ENCODE data around the gene NWD2.

NWD2 gene

DNA sequence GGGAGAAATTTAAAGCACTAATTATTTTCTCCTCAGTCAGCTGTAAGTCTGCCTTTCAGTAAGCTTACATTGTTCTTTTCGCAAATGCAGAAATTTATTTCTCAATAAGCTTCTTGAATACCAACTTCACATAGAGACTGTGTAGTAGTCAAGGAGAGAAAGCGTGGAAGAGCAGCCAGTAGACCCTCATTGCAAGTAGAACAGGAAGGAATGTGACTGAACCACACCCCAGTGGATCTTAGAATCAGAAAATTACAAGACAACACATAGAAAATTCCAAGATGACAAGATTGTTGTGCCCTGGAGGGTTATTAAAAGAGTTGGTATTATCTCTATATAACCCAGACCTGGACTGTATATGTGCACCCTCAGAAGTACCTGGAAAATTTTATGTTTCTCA lies 224.7 kb downstream of the NWD2 start:
- H3K9me3 ChIP-seq (ENCODE audit: insufficient read depth, low read length), result no peaks in the 10 kb centered on the region
- no peak overlapping the region for H3K27ac ChIP-seq (ENCODE audit: low read depth, low read length)

GRCh38 chr4:37470245-37470644 lies 225.7 kb downstream of the NWD2 start:
- H3K9ac ChIP-seq (ENCODE audit: low read length), result no peak overlapping the region
- H3K9me3 ChIP-seq (ENCODE audit: insufficient read depth, low read length), result no peaks in the 10 kb centered on the region
- H3K9me2 ChIP-seq (replicated peaks; ENCODE audit: insufficient read depth, low read length), result no peaks in the 10 kb centered on the region
- no peaks in the 10 kb centered on the region for H4K20me1 ChIP-seq (ENCODE audit: low read depth, low read length)
- no peaks in the 10 kb centered on the region for H3K79me2 ChIP-seq (ENCODE audit: insufficient read depth, low read length)
- no peak overlapping the region for H3K4me2 ChIP-seq (ENCODE audit: low read depth, low read length, poor library complexity, severe bottlenecking)
- TF ChIP-seq, protein P1, sequence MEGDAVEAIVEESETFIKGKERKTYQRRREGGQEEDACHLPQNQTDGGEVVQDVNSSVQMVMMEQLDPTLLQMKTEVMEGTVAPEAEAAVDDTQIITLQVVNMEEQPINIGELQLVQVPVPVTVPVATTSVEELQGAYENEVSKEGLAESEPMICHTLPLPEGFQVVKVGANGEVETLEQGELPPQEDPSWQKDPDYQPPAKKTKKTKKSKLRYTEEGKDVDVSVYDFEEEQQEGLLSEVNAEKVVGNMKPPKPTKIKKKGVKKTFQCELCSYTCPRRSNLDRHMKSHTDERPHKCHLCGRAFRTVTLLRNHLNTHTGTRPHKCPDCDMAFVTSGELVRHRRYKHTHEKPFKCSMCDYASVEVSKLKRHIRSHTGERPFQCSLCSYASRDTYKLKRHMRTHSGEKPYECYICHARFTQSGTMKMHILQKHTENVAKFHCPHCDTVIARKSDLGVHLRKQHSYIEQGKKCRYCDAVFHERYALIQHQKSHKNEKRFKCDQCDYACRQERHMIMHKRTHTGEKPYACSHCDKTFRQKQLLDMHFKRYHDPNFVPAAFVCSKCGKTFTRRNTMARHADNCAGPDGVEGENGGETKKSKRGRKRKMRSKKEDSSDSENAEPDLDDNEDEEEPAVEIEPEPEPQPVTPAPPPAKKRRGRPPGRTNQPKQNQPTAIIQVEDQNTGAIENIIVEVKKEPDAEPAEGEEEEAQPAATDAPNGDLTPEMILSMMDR (IDR thresholded peaks at IDR 0.05; ENCODE audit: insufficient read depth, low read length, poor library complexity, severe bottlenecking), result no peak
- TF ChIP-seq EZH2phosphoT487 (conservative IDR thresholded peaks at IDR 0.05; ENCODE audit: low read length), result no peak
- no peak overlapping the region for H3K27ac ChIP-seq (ENCODE audit: low read depth, low read length)
- no peak overlapping the region for H3K4me3 ChIP-seq (ENCODE audit: insufficient read depth, low read length, poor library complexity, severe bottlenecking)
- no peaks in the 10 kb centered on the region for H3K36me3 ChIP-seq (ENCODE audit: low read length)
- no peak overlapping the region for H2AFZ ChIP-seq (ENCODE audit: low read depth, low read length, severe bottlenecking)
- no peaks in the 10 kb centered on the region for H3K27me3 ChIP-seq (ENCODE audit: low read length)
- no peaks in the 10 kb centered on the region for H3F3A ChIP-seq (ENCODE audit: insufficient read depth)

More for the DNA sequence above, 224.7 kb downstream of the NWD2 start:
- Histone ChIP-seq H3K4me2 (ENCODE audit: low read depth, low read length, poor library complexity, severe bottlenecking) (no peak overlapping the region), H4K20me1 (ENCODE audit: low read depth, low read length) (no peaks in the 10 kb centered on the region), H3F3A (ENCODE audit: insufficient read depth) (no peaks in the 10 kb centered on the region), H3K9me2 (replicated peaks; ENCODE audit: insufficient read depth, low read length) (no peaks in the 10 kb centered on the region), H3K36me3 (ENCODE audit: low read length) (no peaks in the 10 kb centered on the region), H3K9ac (ENCODE audit: low read length) (no peak overlapping the region), H3K4me3 (ENCODE audit: insufficient read depth, low read length, poor library complexity, severe bottlenecking) (no peak overlapping the region), H3K27me3 (ENCODE audit: low read length) (no peaks in the 10 kb centered on the region), H2AFZ (ENCODE audit: low read depth, low read length, severe bottlenecking) (no peak overlapping the region), H3K79me2 (ENCODE audit: insufficient read depth, low read length) (no peaks in the 10 kb centered on the region)
- TF ChIP-seq, protein P1 (IDR thresholded peaks at IDR 0.05; ENCODE audit: insufficient read depth, low read length, poor library complexity, severe bottlenecking), result no peak
- no peak for TF ChIP-seq EZH2phosphoT487 (conservative IDR thresholded peaks at IDR 0.05; ENCODE audit: low read length)

- TF ChIP-seq, protein P1 (IDR thresholded peaks at IDR 0.05; ENCODE audit: insufficient read depth, low read length, poor library complexity, severe bottlenecking), result no peak
- no peak for TF ChIP-seq EZH2phosphoT487 (conservative IDR thresholded peaks at IDR 0.05; ENCODE audit: low read length)
Observed at GRCh38 chr4:37471093-37471492, 226.6 kb downstream of the NWD2 start.

More at GRCh38 chr4:37471093-37471492, 226.6 kb downstream of the NWD2 start:
- Histone ChIP-seq H3K27me3 (ENCODE audit: low read length) (no peaks in the 10 kb centered on the region), H3K27ac (ENCODE audit: low read depth, low read length) (no peak overlapping the region), H3K36me3 (ENCODE audit: low read length) (no peaks in the 10 kb centered on the region), H2AFZ (ENCODE audit: low read depth, low read length, severe bottlenecking) (no peak overlapping the region), H3K4me3 (ENCODE audit: insufficient read depth, low read length, poor library complexity, severe bottlenecking) (no peak overlapping the region), H3F3A (ENCODE audit: insufficient read depth) (no peaks in the 10 kb centered on the region), H3K9ac (ENCODE audit: low read length) (no peak overlapping the region), H3K4me2 (ENCODE audit: low read depth, low read length, poor library complexity, severe bottlenecking) (no peak overlapping the region), H3K9me2 (replicated peaks; ENCODE audit: insufficient read depth, low read length) (no peaks in the 10 kb centered on the region), H3K79me2 (ENCODE audit: insufficient read depth, low read length) (no peaks in the 10 kb centered on the region), H4K20me1 (ENCODE audit: low read depth, low read length) (no peaks in the 10 kb centered on the region), H3K9me3 (ENCODE audit: insufficient read depth, low read length) (no peaks in the 10 kb centered on the region)

All from SU-DHL-6 (cell line).